D721Med (cell line): Measurements from ENCODE around the gene SLC4A9.

Experiments used
- DNase-seq: peaks from one replicate; pipeline ENCODE4 v3.0.0; 2011; ENCODE audit warnings: low spot score; ENCODE audit not compliant: insufficient read length
- FAIRE-seq: peaks from 2 replicates; lab custom pipeline; 2011; peaks lifted over from hg19 to GRCh38; lab: Jason Lieb, UNC
- TF ChIP-seq, protein P1 (sequence below): IDR thresholded peaks from 2 replicates; pipeline ENCODE4 v1.5.1; 2012; ENCODE audit warnings: mild to moderate bottlenecking, control low read depth; ENCODE audit not compliant: insufficient read depth; ENCODE audit errors: missing control alignments

Gene SLC4A9, protein sequence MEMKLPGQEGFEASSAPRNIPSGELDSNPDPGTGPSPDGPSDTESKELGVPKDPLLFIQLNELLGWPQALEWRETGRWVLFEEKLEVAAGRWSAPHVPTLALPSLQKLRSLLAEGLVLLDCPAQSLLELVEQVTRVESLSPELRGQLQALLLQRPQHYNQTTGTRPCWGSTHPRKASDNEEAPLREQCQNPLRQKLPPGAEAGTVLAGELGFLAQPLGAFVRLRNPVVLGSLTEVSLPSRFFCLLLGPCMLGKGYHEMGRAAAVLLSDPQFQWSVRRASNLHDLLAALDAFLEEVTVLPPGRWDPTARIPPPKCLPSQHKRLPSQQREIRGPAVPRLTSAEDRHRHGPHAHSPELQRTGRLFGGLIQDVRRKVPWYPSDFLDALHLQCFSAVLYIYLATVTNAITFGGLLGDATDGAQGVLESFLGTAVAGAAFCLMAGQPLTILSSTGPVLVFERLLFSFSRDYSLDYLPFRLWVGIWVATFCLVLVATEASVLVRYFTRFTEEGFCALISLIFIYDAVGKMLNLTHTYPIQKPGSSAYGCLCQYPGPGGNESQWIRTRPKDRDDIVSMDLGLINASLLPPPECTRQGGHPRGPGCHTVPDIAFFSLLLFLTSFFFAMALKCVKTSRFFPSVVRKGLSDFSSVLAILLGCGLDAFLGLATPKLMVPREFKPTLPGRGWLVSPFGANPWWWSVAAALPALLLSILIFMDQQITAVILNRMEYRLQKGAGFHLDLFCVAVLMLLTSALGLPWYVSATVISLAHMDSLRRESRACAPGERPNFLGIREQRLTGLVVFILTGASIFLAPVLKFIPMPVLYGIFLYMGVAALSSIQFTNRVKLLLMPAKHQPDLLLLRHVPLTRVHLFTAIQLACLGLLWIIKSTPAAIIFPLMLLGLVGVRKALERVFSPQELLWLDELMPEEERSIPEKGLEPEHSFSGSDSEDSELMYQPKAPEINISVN

GRCh38 chr5:140360101-140360500 lies at the start of gene SLC4A9:
TSS of gene SLC4A9 (plus strand) at chr5:140360194. CDS start at chr5:140360237, 43 bp downstream.
- no peak for FAIRE-seq
- TF ChIP-seq, protein P1, sequence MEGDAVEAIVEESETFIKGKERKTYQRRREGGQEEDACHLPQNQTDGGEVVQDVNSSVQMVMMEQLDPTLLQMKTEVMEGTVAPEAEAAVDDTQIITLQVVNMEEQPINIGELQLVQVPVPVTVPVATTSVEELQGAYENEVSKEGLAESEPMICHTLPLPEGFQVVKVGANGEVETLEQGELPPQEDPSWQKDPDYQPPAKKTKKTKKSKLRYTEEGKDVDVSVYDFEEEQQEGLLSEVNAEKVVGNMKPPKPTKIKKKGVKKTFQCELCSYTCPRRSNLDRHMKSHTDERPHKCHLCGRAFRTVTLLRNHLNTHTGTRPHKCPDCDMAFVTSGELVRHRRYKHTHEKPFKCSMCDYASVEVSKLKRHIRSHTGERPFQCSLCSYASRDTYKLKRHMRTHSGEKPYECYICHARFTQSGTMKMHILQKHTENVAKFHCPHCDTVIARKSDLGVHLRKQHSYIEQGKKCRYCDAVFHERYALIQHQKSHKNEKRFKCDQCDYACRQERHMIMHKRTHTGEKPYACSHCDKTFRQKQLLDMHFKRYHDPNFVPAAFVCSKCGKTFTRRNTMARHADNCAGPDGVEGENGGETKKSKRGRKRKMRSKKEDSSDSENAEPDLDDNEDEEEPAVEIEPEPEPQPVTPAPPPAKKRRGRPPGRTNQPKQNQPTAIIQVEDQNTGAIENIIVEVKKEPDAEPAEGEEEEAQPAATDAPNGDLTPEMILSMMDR: no peak
- DNase-seq: no peak

GRCh38 chr5:140310434-140310833 lies 49.6 kb upstream of the SLC4A9 start:
- FAIRE-seq (no peak), DNase-seq (no peak)
- TF ChIP-seq, protein P1: no peak

DNA sequence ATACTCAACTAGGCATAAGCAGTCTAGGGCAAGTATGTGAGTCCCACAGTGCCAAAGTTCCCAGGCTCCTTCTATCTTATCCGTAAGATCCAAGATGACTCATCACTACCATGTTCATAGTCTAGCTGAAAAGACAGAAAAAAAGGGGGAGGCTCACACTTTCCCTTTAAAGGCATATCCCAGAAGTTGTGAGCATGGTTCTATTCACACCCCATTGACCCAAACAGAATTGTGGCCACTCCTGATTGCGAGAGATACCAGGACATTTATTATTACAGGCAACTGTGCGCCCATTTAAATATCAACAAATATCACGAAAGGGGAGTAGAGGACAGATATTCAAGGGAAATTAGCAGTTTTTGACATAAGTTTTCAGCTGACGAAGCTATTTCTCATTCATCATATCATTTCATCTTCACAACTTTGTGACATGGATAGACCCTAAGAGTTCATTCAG lies 49.0 kb upstream of the SLC4A9 start:
- FAIRE-seq (no peak), DNase-seq (no peak)
- TF ChIP-seq, protein P1: no peak

- TF ChIP-seq, protein P1: no peak
- FAIRE-seq (no peak), DNase-seq (no peak)
Measured at GRCh38 chr5:140312067-140312790, 47.8 kb upstream of the SLC4A9 start.

GRCh38 chr5:140312791-140313189 lies 47.2 kb upstream of the SLC4A9 start:
- DNase-seq: no peak
- no peak for FAIRE-seq
- TF ChIP-seq, protein P1: no peak

DNA sequence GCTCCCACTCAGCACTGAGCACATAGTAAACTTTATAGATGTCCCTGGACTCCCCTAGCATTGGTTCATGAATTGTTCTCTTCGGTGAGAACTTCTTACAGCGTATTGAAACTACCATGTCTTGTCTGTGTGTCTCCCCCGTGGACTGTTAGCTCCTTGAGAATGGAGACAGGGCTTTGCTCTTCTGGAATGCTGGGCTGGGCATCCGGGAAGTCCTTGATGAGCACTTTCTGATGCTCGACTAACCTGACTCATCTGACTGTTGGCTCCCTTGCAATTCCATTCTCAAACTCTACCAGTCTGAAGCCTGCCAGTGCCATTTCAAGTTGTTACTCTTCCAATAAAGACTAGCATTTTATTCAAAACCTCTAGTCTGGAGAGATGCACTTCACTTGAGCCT lies 42.1 kb upstream of the SLC4A9 start:
- TF ChIP-seq, protein P1: no peak
- FAIRE-seq: no peak
- DNase-seq: no peak
